ENCODE results near the gene HAGH.

The HAGH gene

GRCh38 chr16:1767116-1767994 lies 59.3 kb downstream of the HAGH start:
- no peak for TF ChIP-seq CTCF (IDR thresholded peaks at IDR 0.05; ENCODE audit: low read depth, low read length)
- no peak overlapping the region for H3K4me3 ChIP-seq (ENCODE audit: low read depth, low read length)

GRCh38 chr16:1766701-1767100 lies 59.9 kb downstream of the HAGH start:
- H3K4me3 ChIP-seq (ENCODE audit: low read depth, low read length): no peak overlapping the region
- TF ChIP-seq CTCF (IDR thresholded peaks at IDR 0.05; ENCODE audit: low read depth, low read length): no peak

GRCh38 chr16:1766231-1766630 lies 60.4 kb downstream of the HAGH start:
- H3K4me3 ChIP-seq (ENCODE audit: low read depth, low read length): no peak overlapping the region
- no peak for TF ChIP-seq CTCF (IDR thresholded peaks at IDR 0.05; ENCODE audit: low read depth, low read length)

GRCh38 chr16:1765826-1766225 lies 60.8 kb downstream of the HAGH start:
- H3K4me3 ChIP-seq (ENCODE audit: low read depth, low read length): no peak overlapping the region
- TF ChIP-seq CTCF (IDR thresholded peaks at IDR 0.05; ENCODE audit: low read depth, low read length): no peak

GRCh38 chr16:1764971-1765370 lies 61.7 kb downstream of the HAGH start:
- no peak for TF ChIP-seq CTCF (IDR thresholded peaks at IDR 0.05; ENCODE audit: low read depth, low read length)
- H3K4me3 ChIP-seq (ENCODE audit: low read depth, low read length): no peak overlapping the region

- TF ChIP-seq CTCF (IDR thresholded peaks at IDR 0.05; ENCODE audit: low read depth, low read length): 0 out of 2 replicates have a peak, but pooled peaks have one; percentile 8
- no peak overlapping the region for H3K4me3 ChIP-seq (ENCODE audit: low read depth, low read length)
These were observed 62.8 kb downstream of the HAGH start for GRCh38 chr16:1763521-1764511.

Data from WI38 (cell line).